Left ventricle myocardium inferior (tissue), 1 donor: ENCODE data around the gene LRRC3. TPM values are rescaled to one million over a fixed set of nuclear protein-coding genes. Genes with fewer than 3 reads are reported as not detected.
"Not testable (repeated sequence)": the region's sequence is repeated elsewhere in the genome, so short reads cannot be mapped to it uniquely, and the experiment has no call there.

Experiments
- DNase-seq: peaks from one replicate; pipeline ENCODE4 v3.0.0-alpha.2; 2020
- H3K27ac ChIP-seq: fragments of 200-600 bp; replicated peaks from 2 replicates; pipeline ENCODE4 v1.8.0; 2021
- H3K27me3 ChIP-seq: fragments of 200-600 bp; 2 replicates; pipeline ENCODE4 v1.8.0; 2021; ENCODE audit warnings: low read depth
- H3K36me3 ChIP-seq: fragments of 200-600 bp; 2 replicates; pipeline ENCODE4 v1.8.0; 2021
- H3K4me1 ChIP-seq: fragments of 200-600 bp; 2 replicates; pipeline ENCODE4 v1.8.0; 2021
- H3K4me3 ChIP-seq: fragments of 200-600 bp; 2 replicates; pipeline ENCODE4 v1.8.0; 2021; ENCODE audit warnings: mild to moderate bottlenecking, moderate library complexity
- H3K9me3 ChIP-seq: fragments of 200-600 bp; replicated peaks from 2 replicates; pipeline ENCODE4 v1.8.0; 2021
- CTCF ChIP-seq: fragments of 200-600 bp; IDR thresholded peaks from 2 replicates; pipeline ENCODE4 v1.8.0; 2021; ENCODE audit warnings: antibody characterized with exemption, mild to moderate bottlenecking, borderline replicate concordance
- intact Hi-C: fragments of 100-400 bp; cut with micrococcal nuclease; formaldehyde crosslinking; loops from one replicate; pipeline ENCODE4 v1.11.0; 2022
- total RNA-seq: library from RNA; stranded (reverse); fragmentation: NEBNext Ultra II Directional; extraction: Animal tissue kit (Norgen Biotek cat#: 25700); gene quantifications from one replicate; pipeline ENCODE4 v1.2.1, GENCODE V29; 2021
- donor health status: DM: no; HTN: yes; CAD: no; lungs with severe emphysema.

The LRRC3 gene
- total RNA-seq, 1 donor from 2014 or later = 1.8 TPM

- Histone ChIP-seq H3K9me3 (peaks cover 2% of the 10 kb centered on the region), H3K27ac (no peak overlapping the region), H3K36me3 (no peaks in the 10 kb centered on the region), H3K4me3 (no peak overlapping the region), H3K27me3 (peaks cover 38% of the 10 kb centered on the region), H3K4me1 (peaks cover 37% of the 10 kb centered on the region)
- DNase-seq = no peak
- TF ChIP-seq CTCF = no peak
- intact Hi-C loops = no loop called here
Observed at GRCh38 chr21:44498280-44499210, 43.2 kb downstream of the LRRC3 start.

GRCh38 chr21:44499211-44499560 lies 43.9 kb downstream of the LRRC3 start:
- Histone ChIP-seq H3K27me3 (peaks cover 33% of the 10 kb centered on the region), H3K4me1 (peaks cover 37% of the 10 kb centered on the region), H3K4me3 (no peak overlapping the region), H3K36me3 (no peaks in the 10 kb centered on the region), H3K27ac (no peak overlapping the region), H3K9me3 (no peaks in the 10 kb centered on the region)
- intact Hi-C loops = no loop called here
- TF ChIP-seq CTCF = no peak
- DNase-seq = no peak

- Histone ChIP-seq H3K9me3 (no peaks in the 10 kb centered on the region), H3K27me3 (peaks cover 30% of the 10 kb centered on the region), H3K4me3 (no peak overlapping the region), H3K4me1 (peaks cover 36% of the 10 kb centered on the region), H3K36me3 (no peaks in the 10 kb centered on the region), H3K27ac (no peak overlapping the region)
- intact Hi-C loops = no loop called here
- TF ChIP-seq CTCF = no peak
- DNase-seq = no peak
Observed at GRCh38 chr21:44499631-44500030, 44.3 kb downstream of the LRRC3 start.

DNA sequence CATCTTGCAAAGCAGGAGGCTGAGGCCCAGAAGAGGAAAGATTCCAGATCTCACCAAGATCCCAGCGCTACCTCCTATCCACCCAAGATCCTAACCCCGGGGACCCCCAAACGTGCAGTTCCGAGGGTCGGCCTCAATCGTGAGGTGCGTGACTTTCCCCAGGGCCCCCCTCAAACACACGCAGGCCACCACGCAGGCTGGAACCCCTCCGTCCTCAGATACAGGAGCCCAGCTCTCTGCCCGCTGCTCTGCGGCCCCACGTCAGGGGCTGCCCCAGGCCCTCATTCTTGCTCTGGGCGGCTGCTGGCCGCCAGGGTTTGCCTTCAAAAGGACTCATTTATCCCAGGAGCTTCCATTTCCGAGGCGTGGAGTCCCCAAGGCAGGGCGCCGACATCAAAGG lies 44.8 kb downstream of the LRRC3 start:
- no peak overlapping the region for H3K4me3 ChIP-seq
- H3K27me3 ChIP-seq = peaks cover 29% of the 10 kb centered on the region
- intact Hi-C loops = no loop called here
- no peaks in the 10 kb centered on the region for H3K36me3 ChIP-seq
- no peak for TF ChIP-seq CTCF
- H3K4me1 ChIP-seq = peaks cover 31% of the 10 kb centered on the region
- no peak for DNase-seq
- no peaks in the 10 kb centered on the region for H3K9me3 ChIP-seq
- H3K27ac ChIP-seq = no peak overlapping the region

GRCh38 chr21:44502171-44502958 lies 47.1 kb downstream of the LRRC3 start:
- no peak overlapping the region for H3K27ac ChIP-seq
- no peak for TF ChIP-seq CTCF
- intact Hi-C loops = no loop called here
- no peak overlapping the region for H3K4me3 ChIP-seq
- H3K4me1 ChIP-seq = peaks cover 10% of the 10 kb centered on the region
- DNase-seq = no peak
- H3K9me3 ChIP-seq = no peaks in the 10 kb centered on the region
- no peaks in the 10 kb centered on the region for H3K36me3 ChIP-seq
- H3K27me3 ChIP-seq = peaks cover 39% of the 10 kb centered on the region

- DNase-seq, H3K27ac ChIP-seq, H3K4me1 ChIP-seq, H3K4me3 ChIP-seq, H3K9me3 ChIP-seq, intact Hi-C loops, H3K36me3 ChIP-seq: not testable (repeated sequence)
- H3K27me3 ChIP-seq = peaks cover 43% of the 10 kb centered on the region
Observed at GRCh38 chr21:44503006-44503889, 47.9 kb downstream of the LRRC3 start.
